Retinal pigment epithelial cell (primary cell): ENCODE measurements around the gene CPNE7.
A peak's percentile ranks its signal among the peaks of the same experiment; 100 is the strongest.

Source experiments
- DNase-seq: peaks from one replicate; pipeline ENCODE4 v3.0.0-alpha.2; 2010; ENCODE audit warnings: low read depth
- H3K4me3 ChIP-seq: 2 replicates; pipeline ENCODE4 v1.5.1; 2011; ENCODE audit warnings: mild to moderate bottlenecking, low read length, control low read depth, moderate library complexity
- CTCF ChIP-seq: conservative IDR thresholded peaks from 2 replicates; pipeline ENCODE4 v1.5.1; 2011; ENCODE audit warnings: low read depth, low read length, control low read depth, inconsistent platforms

CPNE7 gene

DNA sequence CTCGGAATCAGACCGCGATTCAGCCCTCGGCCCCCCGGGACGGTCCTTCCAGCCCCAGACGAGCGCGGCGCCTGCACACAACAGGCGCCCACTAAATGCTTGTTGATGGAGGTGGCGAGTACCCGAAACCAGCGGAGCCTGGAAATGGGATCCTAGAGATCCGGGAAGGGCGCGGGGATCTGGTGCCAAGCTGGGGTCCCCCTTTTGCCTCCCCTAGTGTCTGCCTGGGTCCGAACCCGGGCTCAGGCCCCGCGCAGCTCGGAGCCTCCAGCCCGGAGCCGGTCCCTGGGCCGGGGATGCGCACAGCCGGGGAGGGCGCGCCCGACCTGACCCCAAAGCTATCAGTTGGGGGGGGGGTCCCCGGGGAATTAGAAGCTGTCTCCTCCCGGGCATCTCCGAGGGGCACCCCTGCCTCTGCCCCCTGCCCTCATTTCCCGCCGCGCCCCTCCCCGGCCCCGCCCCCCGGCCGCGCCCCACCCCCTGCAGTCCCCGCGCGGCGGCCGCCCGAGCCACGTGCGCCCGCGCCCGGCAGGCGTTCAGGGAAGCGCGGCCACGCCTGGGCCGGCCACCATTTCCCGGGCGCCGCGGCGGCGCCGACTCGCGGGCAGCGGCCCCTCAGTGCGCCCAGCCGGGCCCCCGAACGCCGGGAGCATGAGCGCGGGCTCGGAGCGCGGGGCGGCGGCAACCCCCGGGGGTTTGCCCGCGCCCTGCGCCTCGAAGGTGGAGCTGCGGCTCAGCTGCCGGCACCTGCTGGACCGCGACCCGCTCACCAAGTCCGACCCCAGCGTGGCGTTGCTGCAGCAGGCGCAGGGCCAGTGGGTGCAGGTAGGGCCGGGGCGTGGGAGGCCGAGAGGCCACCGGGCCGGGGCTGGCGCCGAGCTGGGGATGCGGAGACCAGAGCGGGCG, at the start of gene CPNE7:
Gene CPNE7, plus strand, starts transcription at position 512 of the 906 bp plus-strand sequence. Its CDS starts 140 bp downstream, at position 652.
- no peak for TF ChIP-seq CTCF
- H3K4me3 ChIP-seq = peak within 1 kb of the TSS; percentile 40
- DNase-seq = no peak

DNA sequence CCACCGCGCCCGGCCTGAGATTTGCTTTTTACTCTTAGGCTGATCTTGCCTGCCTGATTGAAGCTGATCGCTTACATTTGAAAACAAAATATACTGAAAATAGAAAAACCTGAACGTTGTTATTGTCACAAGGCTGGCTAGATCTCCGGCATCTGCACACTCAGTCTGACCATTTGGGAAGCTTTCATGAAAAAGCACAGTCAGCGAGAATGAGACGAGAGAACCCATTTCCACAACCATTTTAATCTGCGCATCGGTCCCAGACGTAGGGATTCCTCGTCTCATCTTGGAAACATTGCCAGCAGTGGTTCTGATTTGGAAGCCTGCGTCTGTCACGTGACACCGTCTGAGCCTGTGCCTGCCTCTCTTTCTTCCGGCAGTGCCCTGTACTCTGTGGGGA, 46.5 kb upstream of the CPNE7 start:
- TF ChIP-seq CTCF = no peak
- no peak overlapping the region for H3K4me3 ChIP-seq
- no peak for DNase-seq

DNA sequence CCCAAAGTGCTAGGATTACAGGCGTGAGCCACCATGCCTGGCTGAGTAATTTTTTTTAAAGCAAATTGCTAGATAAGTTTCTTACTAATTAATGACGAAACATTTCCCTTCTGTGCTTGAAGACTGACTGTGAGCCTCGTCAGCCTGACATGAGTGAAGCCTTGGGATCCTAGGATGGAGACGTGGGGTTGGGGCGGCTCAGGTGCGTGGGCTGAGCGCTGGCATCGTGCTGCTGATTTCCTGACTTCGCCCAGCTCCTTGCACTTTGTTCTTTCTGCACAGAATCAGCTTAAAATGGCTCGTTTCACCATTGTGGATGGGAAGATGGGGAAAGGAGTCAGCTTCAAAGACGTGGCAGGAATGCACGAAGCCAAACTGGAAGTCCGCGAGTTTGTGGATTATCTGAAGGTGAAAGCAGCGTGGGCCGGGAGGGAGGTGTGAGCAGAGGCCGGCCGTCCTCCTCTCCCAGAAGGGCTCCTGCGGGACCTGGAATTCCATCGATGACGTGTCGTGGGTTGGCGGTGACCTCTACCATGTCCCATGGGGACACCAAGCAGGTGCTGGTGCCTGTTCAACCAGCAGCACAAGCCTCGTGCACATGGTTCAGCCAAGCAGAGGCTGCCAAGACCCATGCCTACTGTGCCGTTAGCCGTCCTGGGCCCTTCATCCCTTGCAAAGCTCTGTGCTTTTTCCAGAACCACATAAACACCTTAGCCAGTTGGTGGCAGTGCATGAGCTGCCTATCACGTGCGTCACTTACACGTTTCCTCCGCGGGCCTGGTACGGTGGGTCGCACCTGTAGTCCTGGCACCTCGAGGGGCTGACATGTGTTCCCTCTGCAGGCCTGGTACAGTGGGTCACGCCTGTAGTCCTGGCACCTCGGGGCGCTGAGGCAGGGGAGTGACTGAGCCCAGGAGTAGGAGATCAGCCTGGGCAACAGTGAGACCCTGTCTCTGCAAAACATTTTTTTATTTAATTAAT, 44.9 kb upstream of the CPNE7 start:
- TF ChIP-seq CTCF = no peak
- no peak for DNase-seq
- H3K4me3 ChIP-seq = no peak overlapping the region

DNA sequence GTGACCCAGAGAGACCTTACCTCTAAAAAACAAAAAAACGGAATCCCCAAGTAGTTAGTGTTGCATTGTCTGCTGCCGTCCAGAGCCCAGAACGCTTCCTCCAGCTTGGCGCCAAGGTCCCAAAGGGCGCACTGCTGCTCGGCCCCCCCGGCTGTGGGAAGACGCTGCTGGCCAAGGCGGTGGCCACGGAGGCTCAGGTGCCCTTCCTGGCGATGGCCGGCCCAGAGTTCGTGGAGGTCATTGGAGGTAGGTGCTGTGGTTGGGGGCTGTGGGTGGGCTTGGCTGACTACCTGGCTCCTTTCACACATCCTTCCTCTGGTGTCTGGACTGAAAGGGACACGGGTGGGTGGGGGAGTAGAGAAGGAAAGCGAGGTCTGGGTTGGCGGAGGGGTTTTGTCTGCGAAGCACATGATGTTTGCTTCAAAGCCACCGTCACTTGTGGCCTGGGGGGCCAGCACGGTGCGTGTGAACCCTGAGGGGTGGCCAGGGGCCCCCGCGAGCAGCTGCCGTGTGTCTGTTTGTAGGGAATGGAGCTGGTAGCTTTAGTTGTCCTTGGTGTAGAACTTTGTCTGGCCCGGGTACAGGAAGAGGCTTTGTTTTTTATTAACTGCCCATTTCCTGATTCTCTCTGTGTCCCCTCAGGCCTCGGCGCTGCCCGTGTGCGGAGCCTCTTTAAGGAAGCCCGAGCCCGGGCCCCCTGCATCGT, 43.6 kb upstream of the CPNE7 start:
- TF ChIP-seq CTCF = no peak
- no peak overlapping the region for H3K4me3 ChIP-seq
- no peak for DNase-seq

DNA sequence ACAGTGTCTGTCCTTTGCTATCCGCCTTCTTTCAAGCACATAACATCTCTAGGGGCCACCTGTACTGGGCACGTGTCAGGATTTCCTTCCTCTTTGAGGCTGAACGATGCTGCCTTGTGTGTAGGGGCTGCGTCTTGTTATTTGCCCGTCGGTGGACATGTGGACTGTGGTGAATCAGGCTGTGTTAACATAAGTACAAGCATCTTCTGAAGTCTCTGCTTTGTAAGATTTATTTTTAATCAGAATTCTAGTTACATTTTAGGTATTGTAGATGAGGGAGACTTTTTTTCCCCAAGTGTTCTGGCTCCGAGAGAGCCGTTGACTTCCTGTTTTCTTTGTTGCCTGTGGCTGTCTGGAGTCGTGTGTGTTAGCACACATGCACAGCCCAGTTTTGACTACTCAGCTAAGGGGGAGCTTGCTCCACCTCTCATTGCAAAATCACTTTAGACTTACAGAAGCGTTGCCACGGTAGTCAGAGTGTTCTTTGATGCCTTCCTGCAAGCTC, 41.3 kb upstream of the CPNE7 start:
- H3K4me3 ChIP-seq = no peak overlapping the region
- no peak for TF ChIP-seq CTCF
- DNase-seq = no peak

- DNase-seq = no peak
- no peak overlapping the region for H3K4me3 ChIP-seq
- no peak for TF ChIP-seq CTCF
These were observed 39.2 kb upstream of the CPNE7 start for GRCh38 chr16:89536371-89536770.
